ENCODE measurements around the gene LPP. TPM values are rescaled to one million over a fixed set of nuclear protein-coding genes. Genes with fewer than 3 reads are reported as not detected.

The LPP gene
- total and polyA plus RNA-seq, 10 of the 15 experiments (the other 5 are each of a cell fraction or from before 2014, with no cell fraction given) = under 0.01 to 0.62 (median 0.03) TPM

DNA sequence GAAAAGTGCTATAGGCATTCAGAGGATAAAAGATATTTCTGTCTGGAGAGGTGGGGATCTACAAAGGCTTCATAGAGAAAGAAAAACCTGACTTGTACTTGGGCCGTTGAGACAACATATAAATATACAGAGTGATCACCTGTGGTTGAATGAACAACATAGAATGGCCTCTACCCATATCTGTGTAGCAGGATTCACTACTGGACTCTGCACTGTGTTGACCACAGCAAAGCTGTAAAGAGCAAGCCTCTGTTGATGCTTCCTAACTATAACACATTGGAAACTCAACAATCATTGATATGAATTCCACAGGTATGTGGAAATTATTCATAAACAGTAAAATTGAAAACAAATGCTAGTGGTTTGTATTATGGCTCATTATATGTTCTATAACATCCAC lies 19.1 kb upstream of the LPP start:
- DNase-seq (ENCODE audit: low read depth, low spot score) = no peak
- WGBS (ENCODE audit: insufficient coverage, insufficient replicate concordance, low lambda C conversion rate, missing lambda C conversion rate) = 0% methylated on average over 1 of the region's 1 CpG
- no peak for ATAC-seq
- ChIA-PET POLR2A (no interaction called here), SMC1A (ENCODE audit: uncharacterized antibody, unreplicated experiment) (no interaction called here), CTCF (no interaction called here), RAD21 (ENCODE audit: unreplicated experiment) (no interaction called here)
- intact Hi-C loops (cut with micrococcal nuclease; ENCODE audit: unreplicated experiment) = loop anchor here (5.0 kb wide), 1 partner anchor 393 kb away; no protein-coding TSS in a partner anchor
- Histone ChIP-seq H3K4me3 (no peak overlapping the region), H3K4me1 (ENCODE audit: control insufficient read depth, insufficient read depth, low read length) (no peaks in the 10 kb centered on the region), H3K9me3 (replicated peaks; ENCODE audit: control insufficient read depth, insufficient read depth, low read length) (no peaks in the 10 kb centered on the region), H3K27me3 (replicated peaks in 1 of 2; ENCODE audit: control insufficient read depth in 2 of 2, insufficient read depth in 2 of 2, low read length in 1 of 2) (no peaks in the 10 kb centered on the region), H3K4me2 (ENCODE audit: control insufficient read depth, insufficient read depth) (no peak overlapping the region), H3K27ac (ENCODE audit: control insufficient read depth, insufficient read depth) (no peak overlapping the region), H3K36me3 (ENCODE audit: control insufficient read depth in 2 of 2, insufficient read depth in 2 of 2, low read length in 1 of 2) (no peaks in the 10 kb centered on the region), H3K79me2 (ENCODE audit: control insufficient read depth, insufficient read depth, low read length) (no peaks in the 10 kb centered on the region), H2AFZ (ENCODE audit: control insufficient read depth, low read depth, low read length) (no peak overlapping the region), H3K9ac (ENCODE audit: control insufficient read depth, insufficient read depth, low read length) (no peak overlapping the region), H4K20me1 (ENCODE audit: control insufficient read depth, insufficient read depth) (no peaks in the 10 kb centered on the region)
- FAIRE-seq = no peak
- TF ChIP-seq EP300 (IDR thresholded peaks at IDR 0.05; ENCODE audit: borderline replicate concordance in 1 of 2, control insufficient read depth in 1 of 2, low read depth in 2 of 2, low read length in 2 of 2) = no peak
- TF ChIP-seq, protein P1, sequence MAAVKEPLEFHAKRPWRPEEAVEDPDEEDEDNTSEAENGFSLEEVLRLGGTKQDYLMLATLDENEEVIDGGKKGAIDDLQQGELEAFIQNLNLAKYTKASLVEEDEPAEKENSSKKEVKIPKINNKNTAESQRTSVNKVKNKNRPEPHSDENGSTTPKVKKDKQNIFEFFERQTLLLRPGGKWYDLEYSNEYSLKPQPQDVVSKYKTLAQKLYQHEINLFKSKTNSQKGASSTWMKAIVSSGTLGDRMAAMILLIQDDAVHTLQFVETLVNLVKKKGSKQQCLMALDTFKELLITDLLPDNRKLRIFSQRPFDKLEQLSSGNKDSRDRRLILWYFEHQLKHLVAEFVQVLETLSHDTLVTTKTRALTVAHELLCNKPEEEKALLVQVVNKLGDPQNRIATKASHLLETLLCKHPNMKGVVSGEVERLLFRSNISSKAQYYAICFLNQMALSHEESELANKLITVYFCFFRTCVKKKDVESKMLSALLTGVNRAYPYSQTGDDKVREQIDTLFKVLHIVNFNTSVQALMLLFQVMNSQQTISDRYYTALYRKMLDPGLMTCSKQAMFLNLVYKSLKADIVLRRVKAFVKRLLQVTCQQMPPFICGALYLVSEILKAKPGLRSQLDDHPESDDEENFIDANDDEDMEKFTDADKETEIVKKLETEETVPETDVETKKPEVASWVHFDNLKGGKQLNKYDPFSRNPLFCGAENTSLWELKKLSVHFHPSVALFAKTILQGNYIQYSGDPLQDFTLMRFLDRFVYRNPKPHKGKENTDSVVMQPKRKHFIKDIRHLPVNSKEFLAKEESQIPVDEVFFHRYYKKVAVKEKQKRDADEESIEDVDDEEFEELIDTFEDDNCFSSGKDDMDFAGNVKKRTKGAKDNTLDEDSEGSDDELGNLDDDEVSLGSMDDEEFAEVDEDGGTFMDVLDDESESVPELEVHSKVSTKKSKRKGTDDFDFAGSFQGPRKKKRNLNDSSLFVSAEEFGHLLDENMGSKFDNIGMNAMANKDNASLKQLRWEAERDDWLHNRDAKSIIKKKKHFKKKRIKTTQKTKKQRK (IDR thresholded peaks at IDR 0.05; ENCODE audit: low read depth, low read length) = no peak
- TF ChIP-seq, protein P2, sequence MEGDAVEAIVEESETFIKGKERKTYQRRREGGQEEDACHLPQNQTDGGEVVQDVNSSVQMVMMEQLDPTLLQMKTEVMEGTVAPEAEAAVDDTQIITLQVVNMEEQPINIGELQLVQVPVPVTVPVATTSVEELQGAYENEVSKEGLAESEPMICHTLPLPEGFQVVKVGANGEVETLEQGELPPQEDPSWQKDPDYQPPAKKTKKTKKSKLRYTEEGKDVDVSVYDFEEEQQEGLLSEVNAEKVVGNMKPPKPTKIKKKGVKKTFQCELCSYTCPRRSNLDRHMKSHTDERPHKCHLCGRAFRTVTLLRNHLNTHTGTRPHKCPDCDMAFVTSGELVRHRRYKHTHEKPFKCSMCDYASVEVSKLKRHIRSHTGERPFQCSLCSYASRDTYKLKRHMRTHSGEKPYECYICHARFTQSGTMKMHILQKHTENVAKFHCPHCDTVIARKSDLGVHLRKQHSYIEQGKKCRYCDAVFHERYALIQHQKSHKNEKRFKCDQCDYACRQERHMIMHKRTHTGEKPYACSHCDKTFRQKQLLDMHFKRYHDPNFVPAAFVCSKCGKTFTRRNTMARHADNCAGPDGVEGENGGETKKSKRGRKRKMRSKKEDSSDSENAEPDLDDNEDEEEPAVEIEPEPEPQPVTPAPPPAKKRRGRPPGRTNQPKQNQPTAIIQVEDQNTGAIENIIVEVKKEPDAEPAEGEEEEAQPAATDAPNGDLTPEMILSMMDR (IDR thresholded peaks at IDR 0.05 in 2 of 3, conservative IDR thresholded peaks at IDR 0.05 in 1 of 3; ENCODE audit: control insufficient read depth in 2 of 3, extremely low read depth in 1 of 3, insufficient read depth in 1 of 3, low read depth in 3 of 3, low read length in 3 of 3) = no peak
- no peak for TF ChIP-seq ZNF217 (IDR thresholded peaks at IDR 0.05)
- TF ChIP-seq BMI1 (IDR thresholded peaks at IDR 0.05; ENCODE audit: borderline replicate concordance) = no peak
- no peak for TF ChIP-seq GABPA (IDR thresholded peaks at IDR 0.05; ENCODE audit: low read depth)
- TF ChIP-seq HDAC2 (IDR thresholded peaks at IDR 0.05) = no peak
- no peak for TF ChIP-seq SREBF2 (IDR thresholded peaks at IDR 0.05; ENCODE audit: low read length)
- TF ChIP-seq NBN (IDR thresholded peaks at IDR 0.05) = no peak
- TF ChIP-seq ASH2L (IDR thresholded peaks at IDR 0.05; ENCODE audit: borderline replicate concordance, low read depth) = no peak
- TF ChIP-seq BACH1 (IDR thresholded peaks at IDR 0.05; ENCODE audit: borderline replicate concordance) = no peak
- no peak for TF ChIP-seq RELA (IDR thresholded peaks at IDR 0.05; ENCODE audit: borderline replicate concordance, partially characterized antibody)
- no peak for TF ChIP-seq POLR2A (IDR thresholded peaks at IDR 0.05; ENCODE audit: low read depth, low read length)
- no TSS peak for BruUV-seq (replicated peaks)
- in situ Hi-C loops (cut with MboI) = no loop called here

All from GM12878 (cell line).